Measurements from ENCODE around the gene PTPRF.

PTPRF gene

DNA sequence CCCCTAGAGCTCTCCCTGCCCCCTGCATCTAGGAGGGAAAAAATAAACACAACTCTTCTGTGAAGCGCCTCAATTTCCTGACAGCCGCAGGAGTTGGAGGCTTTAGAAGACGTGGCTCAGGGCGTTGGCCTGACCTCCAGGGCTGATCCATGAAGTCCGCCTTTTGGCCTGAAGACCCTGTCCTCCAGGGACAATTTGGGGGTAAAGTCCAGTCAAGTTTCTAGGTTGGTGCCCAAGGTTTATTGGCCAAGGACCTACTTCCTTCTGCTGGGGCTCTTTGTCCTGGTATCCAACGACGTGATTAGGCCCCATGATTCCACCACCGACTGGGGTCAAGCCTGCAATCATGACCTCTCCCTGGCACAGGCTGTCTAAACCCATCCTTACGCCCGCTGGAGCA is 54.9 kb downstream of the PTPRF start:
- no peak for DNase-seq

DNA sequence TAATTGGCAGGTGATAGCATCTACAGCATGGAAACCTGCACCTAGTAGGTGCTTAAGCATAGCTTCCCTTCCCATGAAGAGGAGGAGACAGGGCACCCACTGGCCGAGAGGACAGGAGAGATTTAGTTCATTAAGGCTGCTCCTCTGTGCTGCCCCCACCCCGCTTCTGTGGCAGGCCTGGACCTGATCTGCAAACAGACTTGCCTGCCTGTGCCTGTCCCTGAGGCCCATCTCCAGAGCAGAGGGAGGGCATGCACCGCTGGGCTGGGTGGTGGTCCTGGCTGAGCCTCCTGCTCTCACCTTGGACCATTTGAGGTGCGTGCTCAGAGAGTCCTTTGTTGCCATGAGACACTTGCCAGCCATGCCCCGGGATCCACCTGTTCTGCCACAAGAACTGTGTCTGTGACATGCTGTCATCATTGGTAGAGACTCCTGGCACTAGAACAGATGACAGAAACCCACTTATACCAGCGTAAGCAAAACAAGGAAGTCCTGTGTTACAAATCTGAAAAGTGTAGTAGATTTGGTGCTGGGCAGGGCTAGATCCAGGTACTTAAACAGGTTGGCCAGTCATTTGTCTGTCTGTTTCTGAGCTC is 55.6 kb downstream of the PTPRF start:
- DNase-seq: no peak

- DNase-seq: no peak
These were observed 56.3 kb downstream of the PTPRF start for GRCh38 chr1:43587001-43587400.

DNA sequence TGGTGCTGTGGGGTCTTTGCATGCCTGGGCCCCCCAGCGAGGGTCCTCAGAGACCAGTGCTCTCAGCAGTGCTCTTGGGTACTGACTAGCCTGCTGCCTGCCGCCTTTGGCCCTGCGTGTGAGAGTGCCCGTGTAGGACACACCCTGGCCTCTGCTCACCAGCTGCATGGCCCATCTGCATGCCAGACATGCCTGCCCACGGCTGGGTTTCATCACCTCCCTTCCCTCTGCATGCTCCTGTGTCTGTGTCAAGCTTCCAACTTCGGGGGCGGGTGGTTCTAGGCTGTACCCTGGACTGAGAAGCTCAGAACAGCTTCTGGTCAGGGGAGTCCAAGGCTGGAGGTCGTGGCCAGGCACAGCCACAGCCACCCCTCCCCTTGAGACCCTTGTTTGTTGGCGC is 56.9 kb downstream of the PTPRF start:
- no peak for DNase-seq

GRCh38 chr1:43588592-43588991 is 57.9 kb downstream of the PTPRF start:
- DNase-seq: no peak

GRCh38 chr1:43590388-43590925 is 59.8 kb downstream of the PTPRF start:
- DNase-seq: no peak

DNA sequence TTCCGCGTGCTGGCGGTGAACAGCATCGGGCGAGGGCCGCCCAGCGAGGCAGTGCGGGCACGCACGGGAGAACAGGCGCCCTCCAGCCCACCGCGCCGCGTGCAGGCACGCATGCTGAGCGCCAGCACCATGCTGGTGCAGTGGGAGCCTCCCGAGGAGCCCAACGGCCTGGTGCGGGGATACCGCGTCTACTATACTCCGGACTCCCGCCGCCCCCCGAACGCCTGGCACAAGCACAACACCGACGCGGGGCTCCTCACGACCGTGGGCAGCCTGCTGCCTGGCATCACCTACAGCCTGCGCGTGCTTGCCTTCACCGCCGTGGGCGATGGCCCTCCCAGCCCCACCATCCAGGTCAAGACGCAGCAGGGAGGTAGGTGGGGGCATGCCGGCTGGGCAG is 60.5 kb downstream of the PTPRF start:
- no peak for DNase-seq

DNA sequence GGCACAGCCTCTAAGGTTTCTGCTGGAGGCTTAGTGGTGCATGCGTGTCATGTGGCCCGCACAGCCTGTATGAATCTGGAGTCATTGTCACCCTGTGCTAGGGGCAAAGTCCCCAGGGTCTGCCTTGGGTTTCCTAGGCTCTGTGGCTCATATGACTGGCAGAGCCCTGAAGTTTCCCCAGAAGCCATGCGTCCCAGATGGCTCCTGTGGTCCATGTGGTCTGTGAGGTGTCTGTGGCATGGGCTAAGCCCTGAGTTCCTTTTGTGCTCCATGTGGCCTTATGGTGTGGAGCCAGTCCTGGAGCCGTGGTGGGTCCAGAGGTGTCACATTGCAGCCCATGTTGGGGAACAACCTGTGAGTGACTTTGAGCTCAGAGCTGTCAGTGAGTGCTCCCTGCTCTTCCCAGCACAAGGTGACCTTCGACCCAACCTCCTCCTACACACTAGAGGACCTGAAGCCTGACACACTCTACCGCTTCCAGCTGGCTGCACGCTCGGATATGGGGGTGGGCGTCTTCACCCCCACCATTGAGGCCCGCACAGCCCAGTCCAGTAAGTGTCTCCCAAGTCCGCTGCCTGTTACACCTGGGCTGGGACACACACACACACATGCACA is 61.5 kb downstream of the PTPRF start:
- no peak for DNase-seq

GRCh38 chr1:43592974-43593683 is 62.4 kb downstream of the PTPRF start:
- DNase-seq: no peak

DNA sequence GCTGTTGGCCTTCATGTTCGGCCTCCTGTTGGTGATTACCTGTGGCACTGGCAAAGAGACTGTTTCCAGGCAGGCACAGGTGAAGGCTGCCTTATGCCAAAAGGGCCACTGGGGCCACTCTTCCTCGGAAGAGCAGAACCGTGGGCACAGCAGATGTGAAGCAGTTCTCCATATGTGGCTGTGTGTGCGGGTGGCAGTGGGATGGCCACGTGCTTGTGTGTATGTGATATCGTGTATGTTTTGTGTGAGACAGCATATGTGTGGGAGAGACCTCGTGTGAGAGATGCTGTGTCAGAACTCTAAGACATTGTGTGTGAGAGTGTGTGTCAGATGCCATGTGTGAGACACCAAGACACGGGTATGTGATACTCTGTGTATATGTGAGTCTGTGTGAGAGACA is 65.9 kb downstream of the PTPRF start:
- no peak for DNase-seq

GRCh38 chr1:43597028-43597427 is 66.3 kb downstream of the PTPRF start:
- no peak for DNase-seq

DNA sequence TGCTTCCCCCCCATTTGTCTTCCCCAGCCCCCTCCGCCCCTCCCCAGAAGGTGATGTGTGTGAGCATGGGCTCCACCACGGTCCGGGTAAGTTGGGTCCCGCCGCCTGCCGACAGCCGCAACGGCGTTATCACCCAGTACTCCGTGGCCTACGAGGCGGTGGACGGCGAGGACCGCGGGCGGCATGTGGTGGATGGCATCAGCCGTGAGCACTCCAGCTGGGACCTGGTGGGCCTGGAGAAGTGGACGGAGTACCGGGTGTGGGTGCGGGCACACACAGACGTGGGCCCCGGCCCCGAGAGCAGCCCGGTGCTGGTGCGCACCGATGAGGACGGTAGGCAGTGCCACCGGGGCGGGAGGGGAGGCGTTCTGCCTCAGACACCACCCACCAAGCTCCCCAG is 67.0 kb downstream of the PTPRF start:
- DNase-seq: no peak

GRCh38 chr1:43598622-43599021 is 67.9 kb downstream of the PTPRF start:
- no peak for DNase-seq

- DNase-seq: no peak
These were observed 69.6 kb downstream of the PTPRF start for GRCh38 chr1:43600033-43601020.

- DNase-seq: no peak
These were observed 72.3 kb downstream of the PTPRF start for GRCh38 chr1:43602990-43603389.

- DNase-seq: no peak
These were observed 73.5 kb downstream of the PTPRF start for GRCh38 chr1:43604192-43604591.

DNA sequence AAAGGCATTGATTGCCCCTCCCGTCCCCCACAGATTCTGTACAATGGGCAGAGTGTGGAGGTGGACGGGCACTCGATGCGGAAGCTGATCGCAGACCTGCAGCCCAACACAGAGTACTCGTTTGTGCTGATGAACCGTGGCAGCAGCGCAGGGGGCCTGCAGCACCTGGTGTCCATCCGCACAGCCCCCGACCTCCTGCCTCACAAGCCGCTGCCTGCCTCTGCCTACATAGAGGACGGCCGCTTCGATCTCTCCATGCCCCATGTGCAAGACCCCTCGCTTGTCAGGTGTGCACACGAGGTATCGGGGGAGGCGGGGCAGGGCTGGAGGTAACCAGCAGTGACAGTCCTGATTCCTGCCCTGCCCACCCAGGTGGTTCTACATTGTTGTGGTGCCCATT is 74.5 kb downstream of the PTPRF start:
- no peak for DNase-seq

GRCh38 chr1:43605766-43606165 is 75.1 kb downstream of the PTPRF start:
- no peak for DNase-seq

DNA sequence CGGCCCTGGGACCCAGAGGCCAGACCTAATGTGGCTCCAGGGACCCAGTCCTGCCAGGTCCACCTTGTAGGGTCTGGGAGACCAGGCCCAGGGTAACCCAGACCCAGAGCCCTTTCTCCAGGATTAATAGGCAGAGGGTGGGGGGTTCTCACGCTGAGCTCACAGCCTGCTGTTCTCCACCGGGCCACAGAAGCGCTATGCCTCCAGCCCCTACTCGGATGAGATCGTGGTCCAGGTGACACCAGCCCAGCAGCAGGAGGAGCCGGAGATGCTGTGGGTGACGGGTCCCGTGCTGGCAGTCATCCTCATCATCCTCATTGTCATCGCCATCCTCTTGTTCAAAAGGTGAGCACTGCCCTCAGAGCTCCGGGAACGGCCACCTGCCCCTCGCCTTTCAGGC is 75.9 kb downstream of the PTPRF start:
- DNase-seq: no peak

- DNase-seq: no peak
These were observed 78.1 kb downstream of the PTPRF start for GRCh38 chr1:43608827-43609226.

- no peak for DNase-seq
These were observed 79.7 kb downstream of the PTPRF start for GRCh38 chr1:43610339-43610738.

DNA sequence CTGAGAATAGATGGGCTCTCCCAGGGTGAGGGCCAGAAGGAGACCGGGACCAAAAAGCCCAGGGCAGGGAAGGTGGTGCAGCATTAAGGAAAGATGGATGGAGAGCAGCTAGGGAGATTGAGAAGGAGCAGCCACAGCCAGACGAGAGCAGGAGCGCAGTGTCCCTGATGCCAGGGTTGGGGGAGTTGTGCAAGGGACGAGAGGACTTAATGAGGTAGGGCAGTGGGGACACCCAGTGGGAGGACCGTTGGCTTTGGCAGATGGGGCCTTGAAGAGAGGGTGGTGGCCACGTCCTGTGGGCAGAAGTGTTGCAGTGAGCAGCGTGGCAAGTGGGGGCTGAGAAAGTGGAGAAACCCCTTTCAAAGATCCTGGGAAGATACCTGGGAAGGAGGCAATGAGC is 81.3 kb downstream of the PTPRF start:
- no peak for DNase-seq

GRCh38 chr1:43612406-43612805 is 81.7 kb downstream of the PTPRF start:
- DNase-seq: no peak

Measured in activated naive CD4-positive, alpha-beta T cell treated with Interleukin-2 at 50 U/mL for 16 hours (primary cell).